ENCODE data around the gene MTA1. TPM values are rescaled to one million over a fixed set of nuclear protein-coding genes. Genes with fewer than 3 reads are reported as not detected.

Gene MTA1
- total RNA-seq (ENCODE audit: low replicate concordance): 59.8 and 117 TPM in 2 replicates

DNA sequence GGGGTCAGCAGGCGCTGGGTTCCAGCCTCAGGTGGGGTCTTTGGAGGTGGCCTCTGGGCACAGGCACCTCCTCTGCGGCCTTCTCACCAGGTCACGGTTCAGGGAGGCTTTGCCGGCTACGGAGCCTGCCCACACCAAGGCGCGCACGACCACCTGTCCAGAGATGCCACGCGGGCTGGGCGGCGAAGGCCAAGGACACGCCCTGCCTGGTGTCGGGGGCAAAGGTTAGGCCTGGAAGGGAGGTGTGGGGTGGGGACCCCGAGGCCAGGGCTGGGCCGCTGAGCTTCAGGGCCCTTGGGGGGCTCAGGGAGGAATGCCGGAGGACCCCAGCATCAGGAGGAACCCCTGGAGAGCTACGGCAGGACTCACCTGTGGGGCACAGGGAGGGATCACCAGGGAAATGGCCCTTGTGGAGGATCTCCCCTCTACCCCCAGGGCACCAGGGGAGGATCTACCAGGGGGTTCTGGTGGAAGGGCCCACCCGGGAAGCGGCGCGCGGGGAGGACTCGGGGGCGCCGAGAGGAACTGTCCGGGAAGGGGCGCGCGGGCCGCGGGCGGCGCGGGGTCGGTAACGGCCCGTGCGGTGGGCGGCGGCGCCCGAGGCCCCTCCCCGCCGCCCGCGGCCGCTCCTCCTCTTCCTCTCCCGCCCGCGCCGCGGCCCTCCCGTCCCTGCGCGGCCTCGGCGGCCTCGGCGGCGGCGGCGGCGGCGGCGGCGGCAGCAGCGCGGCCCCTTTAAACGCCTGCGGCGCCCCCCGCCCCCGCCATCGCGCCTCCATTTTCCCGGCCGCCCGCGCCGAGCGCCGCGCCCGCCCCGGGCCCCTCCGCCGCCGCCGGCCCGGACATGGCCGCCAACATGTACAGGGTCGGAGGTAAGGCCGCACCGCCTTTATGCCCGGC lies at the start of gene MTA1:
MTA1 (plus strand) TSS at position 633 of the 897 bp plus-strand sequence; CDS start at position 842, 209 bp downstream.
- peaks cover 54% of the 10 kb centered on the region for H3K79me2 ChIP-seq (ENCODE audit: low read depth)
- TF ChIP-seq EZH2phosphoT487 (IDR thresholded peaks at IDR 0.05) (no peak), EZH2 (IDR thresholded peaks at IDR 0.05) (no peak), CTCF (IDR thresholded peaks at IDR 0.05) (no peak)
- H3K36me3 Mint-ChIP-seq: peaks cover 7% of the 10 kb centered on the region
- peaks cover 22% of the 10 kb centered on the region for H3K4me1 ChIP-seq
- peak; percentile 83 for DNase-seq (ENCODE audit: low spot score)
- H3K4me3 Mint-ChIP-seq: peak within 1 kb of the TSS; percentile 91
- H3K9ac ChIP-seq: peak within 1 kb of the TSS; percentile 34
- H3K27ac Mint-ChIP-seq: peak within 1 kb of the TSS; percentile 53
- H2AFZ ChIP-seq (replicated peaks): peak within 1 kb of the TSS; percentile 92
- H3K9me3 Mint-ChIP-seq: no peaks in the 10 kb centered on the region
- peaks cover under 1% of the 10 kb centered on the region for H3F3A ChIP-seq (ENCODE audit: low read depth)
- peaks cover 41% of the 10 kb centered on the region for H4K20me1 ChIP-seq (ENCODE audit: low read depth)
- H3K27me3 Mint-ChIP-seq (ENCODE audit: insufficient read depth, low read depth): peaks cover 2% of the 10 kb centered on the region
- H3K9me3 ChIP-seq (ENCODE audit: low read depth): no peaks in the 10 kb centered on the region
- peak within 1 kb of the TSS; percentile 85 for H3K4me3 ChIP-seq
- no peaks in the 10 kb centered on the region for H3K36me3 ChIP-seq
- H3K4me1 Mint-ChIP-seq: peaks cover 30% of the 10 kb centered on the region
- peaks cover 14% of the 10 kb centered on the region for H3K27me3 ChIP-seq
- H3K27ac ChIP-seq: peak within 1 kb of the TSS; percentile 5
- peak within 1 kb of the TSS; percentile 98 for H3K4me2 ChIP-seq

DNA sequence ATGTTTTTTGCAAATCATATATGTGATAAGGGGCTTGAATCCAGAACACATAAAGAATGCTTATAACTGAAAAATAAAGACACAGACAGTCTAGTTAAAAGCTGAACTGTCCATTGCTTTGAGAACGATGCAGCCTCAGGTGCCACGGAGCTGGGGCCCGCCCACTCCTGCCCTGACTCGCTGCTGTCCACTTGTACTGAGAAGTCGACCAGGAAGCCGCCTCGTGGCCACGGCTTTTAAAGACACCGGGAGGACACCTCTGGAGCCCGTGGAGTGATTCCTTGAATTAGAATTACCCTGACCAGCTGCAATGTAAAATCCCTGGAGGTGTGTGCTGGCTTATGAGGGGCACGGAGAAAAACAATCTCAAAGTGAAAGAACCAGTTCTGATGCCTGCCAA lies 45.2 kb upstream of the MTA1 start:
- no peaks in the 10 kb centered on the region for H3K4me1 ChIP-seq
- peaks cover 5% of the 10 kb centered on the region for H3F3A ChIP-seq (ENCODE audit: low read depth)
- H3K36me3 Mint-ChIP-seq: peaks cover 26% of the 10 kb centered on the region
- TF ChIP-seq EZH2 (IDR thresholded peaks at IDR 0.05) (no peak), CTCF (IDR thresholded peaks at IDR 0.05) (no peak), EZH2phosphoT487 (IDR thresholded peaks at IDR 0.05) (no peak)
- H3K36me3 ChIP-seq: no peaks in the 10 kb centered on the region
- peaks cover 10% of the 10 kb centered on the region for H3K9me3 Mint-ChIP-seq
- H3K9ac ChIP-seq: no peak overlapping the region
- no peak overlapping the region for H3K27ac Mint-ChIP-seq
- no peak overlapping the region for H3K4me2 ChIP-seq
- no peak overlapping the region for H2AFZ ChIP-seq (replicated peaks)
- DNase-seq (ENCODE audit: low spot score): no peak
- H4K20me1 ChIP-seq (ENCODE audit: low read depth): peaks cover 4% of the 10 kb centered on the region
- no peak overlapping the region for H3K27ac ChIP-seq
- H3K4me1 Mint-ChIP-seq: peaks cover 2% of the 10 kb centered on the region
- no peaks in the 10 kb centered on the region for H3K79me2 ChIP-seq (ENCODE audit: low read depth)
- no peaks in the 10 kb centered on the region for H3K9me3 ChIP-seq (ENCODE audit: low read depth)
- H3K27me3 ChIP-seq: no peaks in the 10 kb centered on the region
- peaks cover 5% of the 10 kb centered on the region for H3K27me3 Mint-ChIP-seq (ENCODE audit: insufficient read depth, low read depth)
- no peak overlapping the region for H3K4me3 ChIP-seq
- H3K4me3 Mint-ChIP-seq: no peak overlapping the region

DNA sequence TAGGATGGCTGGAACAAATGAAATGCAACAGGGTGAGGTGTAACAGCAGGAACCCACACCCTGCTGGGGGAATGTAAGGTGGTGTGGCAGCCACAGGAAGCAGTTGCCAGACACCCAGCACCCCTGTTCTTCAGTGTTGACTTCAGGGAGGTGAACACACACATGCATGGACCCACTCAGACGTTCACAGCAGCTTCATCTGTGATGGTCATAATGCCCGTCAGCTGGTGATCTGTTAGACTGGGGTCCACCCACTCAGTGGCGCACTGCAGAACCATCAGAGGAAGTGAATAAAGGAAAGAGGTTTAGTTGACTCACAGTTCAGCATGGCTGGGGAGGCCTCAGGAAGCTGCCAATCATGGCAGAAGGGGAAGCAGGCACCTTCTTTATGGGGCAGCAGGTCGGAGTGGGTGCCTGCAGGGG lies 44.0 kb upstream of the MTA1 start:
- Histone ChIP-seq H3K4me1 (no peaks in the 10 kb centered on the region), H3K9ac (no peak overlapping the region), H3K27ac (no peak overlapping the region), H4K20me1 (ENCODE audit: low read depth) (peaks cover 4% of the 10 kb centered on the region), H3K36me3 (no peaks in the 10 kb centered on the region), H3K27me3 (no peaks in the 10 kb centered on the region), H3K9me3 (ENCODE audit: low read depth) (no peaks in the 10 kb centered on the region), H2AFZ (replicated peaks) (no peak overlapping the region), H3K4me2 (no peak overlapping the region), H3K79me2 (ENCODE audit: low read depth) (no peaks in the 10 kb centered on the region), H3F3A (ENCODE audit: low read depth) (peaks cover 1% of the 10 kb centered on the region), H3K4me3 (no peak overlapping the region)
- no peak for DNase-seq (ENCODE audit: low spot score)
- H3K36me3 Mint-ChIP-seq: peaks cover 25% of the 10 kb centered on the region
- H3K27ac Mint-ChIP-seq: peak overlapping the region; percentile 67
- peaks cover 2% of the 10 kb centered on the region for H3K4me1 Mint-ChIP-seq
- no peak overlapping the region for H3K4me3 Mint-ChIP-seq
- TF ChIP-seq EZH2 (IDR thresholded peaks at IDR 0.05) (no peak), EZH2phosphoT487 (IDR thresholded peaks at IDR 0.05) (no peak), CTCF (IDR thresholded peaks at IDR 0.05) (no peak)
- H3K27me3 Mint-ChIP-seq (ENCODE audit: insufficient read depth, low read depth): peaks cover 5% of the 10 kb centered on the region
- H3K9me3 Mint-ChIP-seq: peaks cover 10% of the 10 kb centered on the region

Measured in neural progenitor cell (in vitro differentiated cells).